Limb (tissue), 2 donors: ENCODE measurements around the gene SNAI1.
"Not testable (repeated sequence)": the region's sequence is repeated elsewhere in the genome, so short reads cannot be mapped to it uniquely, and the experiment has no call there.

Experiments used
- DNase-seq, 2 donors: peaks; one replicate each; pipeline ENCODE4 v3.0.0-alpha.2; 2016; ENCODE audit errors: extremely low spot score in 2 of 2

Gene SNAI1

GRCh38 chr20:49961413-49961812, 21.4 kb upstream of the SNAI1 start:
- no peak for DNase-seq

- no peak for DNase-seq
These were observed 17.6 kb upstream of the SNAI1 start for GRCh38 chr20:49964964-49965780.

GRCh38 chr20:49965781-49966305, 16.9 kb upstream of the SNAI1 start:
- DNase-seq, result no peak

- no peak for DNase-seq
These were observed 15.9 kb upstream of the SNAI1 start for GRCh38 chr20:49966861-49967260.

- DNase-seq, result no peak
These were observed 13.5 kb upstream of the SNAI1 start for GRCh38 chr20:49969234-49969633.

DNA sequence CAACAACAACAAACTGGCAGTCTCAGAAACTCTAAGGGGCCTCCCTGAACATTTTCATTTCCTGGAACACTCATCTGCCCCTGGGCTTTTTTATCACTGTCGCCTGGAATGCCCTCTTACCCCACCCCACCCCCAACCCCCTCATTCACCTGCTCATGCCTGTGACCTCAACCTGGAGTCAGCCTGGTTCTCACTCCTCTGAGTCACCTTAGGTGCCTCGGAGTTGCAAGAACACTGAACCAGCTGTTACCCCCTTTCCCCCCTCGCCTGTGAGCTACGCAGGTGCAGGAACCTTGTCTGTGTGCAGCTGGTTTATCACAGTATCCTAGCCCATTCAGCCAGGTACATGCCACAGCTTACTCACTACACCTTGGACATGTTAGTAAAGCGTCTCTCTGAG, 12.8 kb upstream of the SNAI1 start:
- no peak for DNase-seq

DNA sequence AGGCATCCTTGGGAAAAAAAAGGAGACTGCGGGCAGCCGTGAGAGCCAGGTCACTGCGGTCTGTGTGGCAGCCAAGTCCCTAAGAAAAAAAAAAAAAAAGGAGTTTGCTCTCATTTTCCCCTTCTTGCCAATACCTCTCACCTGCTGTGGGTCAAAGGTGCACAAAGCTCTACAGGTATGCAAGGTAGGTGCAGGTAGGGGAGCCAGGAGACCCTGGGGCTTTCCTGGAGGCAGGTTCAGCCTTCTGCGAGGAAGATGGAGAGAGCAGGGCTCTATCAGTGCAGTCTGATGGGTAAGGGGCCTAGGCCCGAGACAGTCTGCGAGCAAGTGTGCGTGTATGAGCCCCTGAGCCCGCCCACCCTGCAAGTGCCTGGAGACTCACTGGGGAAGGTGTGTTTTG, 12.3 kb upstream of the SNAI1 start:
- DNase-seq, result no peak

GRCh38 chr20:49973981-49974380, 8.8 kb upstream of the SNAI1 start:
- no peak for DNase-seq

GRCh38 chr20:49976542-49976941, 6.2 kb upstream of the SNAI1 start:
- DNase-seq, result no peak

DNA sequence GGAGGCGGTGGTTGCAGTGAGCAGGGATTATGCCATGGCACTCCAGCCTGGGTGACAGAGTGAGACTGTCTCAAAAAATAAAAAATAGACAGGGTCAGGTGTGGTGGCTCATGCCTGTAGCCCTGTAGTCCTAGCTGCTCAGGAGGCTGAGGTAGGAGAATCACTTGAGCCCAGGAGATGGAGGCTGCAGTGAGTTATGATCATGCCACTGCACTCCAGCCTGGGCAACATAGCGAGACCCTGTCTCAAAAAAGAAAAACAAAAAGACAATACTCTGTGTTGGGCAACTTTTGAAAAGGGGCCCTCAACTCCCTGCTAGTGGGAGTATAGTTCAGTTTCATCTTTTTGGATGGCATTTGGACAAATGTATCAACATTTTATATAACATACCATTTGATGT, 5.0 kb upstream of the SNAI1 start:
- DNase-seq, result not testable (repeated sequence)

GRCh38 chr20:49978685-49979029, 4.1 kb upstream of the SNAI1 start:
- no peak for DNase-seq

- peak in 1 of 2 donors; percentile 85 for DNase-seq
These were observed 3.5 kb upstream of the SNAI1 start for GRCh38 chr20:49979030-49979832.

GRCh38 chr20:49980140-49981008, 2.4 kb upstream of the SNAI1 start:
- peak in 1 of 2 donors; percentile 34 for DNase-seq

GRCh38 chr20:49981218-49982071, 1.3 kb upstream of the SNAI1 start:
- DNase-seq, result no peak

- DNase-seq, result no peak
These were observed 771 bp upstream of the SNAI1 start for GRCh38 chr20:49982072-49982345.

- DNase-seq, result no peak
These were observed 505 bp downstream of the SNAI1 start for GRCh38 chr20:49983123-49983847.

DNA sequence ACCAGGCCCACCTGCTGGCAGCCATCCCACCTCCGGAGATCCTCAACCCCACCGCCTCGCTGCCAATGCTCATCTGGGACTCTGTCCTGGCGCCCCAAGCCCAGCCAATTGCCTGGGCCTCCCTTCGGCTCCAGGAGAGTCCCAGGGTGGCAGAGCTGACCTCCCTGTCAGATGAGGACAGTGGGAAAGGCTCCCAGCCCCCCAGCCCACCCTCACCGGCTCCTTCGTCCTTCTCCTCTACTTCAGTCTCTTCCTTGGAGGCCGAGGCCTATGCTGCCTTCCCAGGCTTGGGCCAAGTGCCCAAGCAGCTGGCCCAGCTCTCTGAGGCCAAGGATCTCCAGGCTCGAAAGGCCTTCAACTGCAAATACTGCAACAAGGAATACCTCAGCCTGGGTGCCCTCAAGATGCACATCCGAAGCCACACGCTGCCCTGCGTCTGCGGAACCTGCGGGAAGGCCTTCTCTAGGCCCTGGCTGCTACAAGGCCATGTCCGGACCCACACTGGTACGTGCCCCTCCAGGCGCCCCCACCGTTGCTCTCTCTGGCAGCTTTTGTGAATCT, 1.1 kb downstream of the SNAI1 start:
- peak in 1 of 2 donors; percentile 48 for DNase-seq

DNA sequence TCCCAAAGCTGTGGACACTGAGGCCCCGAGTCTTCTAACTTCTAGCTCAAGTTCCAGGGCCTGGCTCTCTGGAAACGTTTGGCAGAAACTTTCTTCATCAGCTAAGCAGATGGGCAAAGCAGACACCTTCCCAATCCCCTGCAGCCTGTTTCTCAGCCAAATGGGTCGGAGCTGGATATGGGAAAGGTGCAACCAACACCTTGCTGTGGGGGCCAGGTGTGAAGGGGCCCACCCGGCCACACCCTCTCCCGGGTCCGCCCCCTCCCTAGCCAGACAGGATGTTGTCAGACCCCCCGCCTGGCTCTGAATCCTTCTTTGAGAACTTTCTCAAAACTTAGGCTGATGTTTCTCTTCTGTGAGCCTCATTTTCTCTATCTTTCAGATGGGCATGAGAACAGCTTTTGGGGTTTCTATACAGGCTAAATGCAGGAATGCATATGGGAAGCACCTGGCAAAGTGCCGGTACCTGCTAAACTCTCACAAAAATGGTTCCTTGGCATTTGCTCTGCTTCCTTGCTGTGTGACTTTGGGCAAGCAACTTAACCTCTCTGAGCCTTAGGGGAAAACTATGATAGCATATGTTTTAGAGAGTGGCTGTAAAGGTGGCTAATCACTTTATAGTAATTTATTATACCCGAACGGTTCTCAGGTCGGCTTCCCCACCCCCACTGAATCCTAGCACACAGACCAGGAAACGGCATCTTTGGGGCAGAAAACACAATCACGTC, 1.8 kb downstream of the SNAI1 start:
- no peak for DNase-seq

GRCh38 chr20:49985157-49985556, 2.4 kb downstream of the SNAI1 start:
- no peak for DNase-seq
